Mucosa of gallbladder (tissue), 1 donor: ENCODE data around the gene MAP10. TPM values are rescaled to one million over a fixed set of nuclear protein-coding genes. Genes with fewer than 3 reads are reported as not detected.

Experiments
- DNase-seq: peaks from one replicate; pipeline ENCODE4 v3.0.0-alpha.2; 2020; ENCODE audit warnings: low spot score
- total RNA-seq: library from RNA; stranded (reverse); gene quantifications from one replicate; pipeline ENCODE4 v1.2.1, GENCODE V29; 2021
- donor health status: DM: no; HTN: no; CAD: no.

Gene MAP10
- total RNA-seq, 1 donor from 2014 or later, result 2.7 TPM

DNA sequence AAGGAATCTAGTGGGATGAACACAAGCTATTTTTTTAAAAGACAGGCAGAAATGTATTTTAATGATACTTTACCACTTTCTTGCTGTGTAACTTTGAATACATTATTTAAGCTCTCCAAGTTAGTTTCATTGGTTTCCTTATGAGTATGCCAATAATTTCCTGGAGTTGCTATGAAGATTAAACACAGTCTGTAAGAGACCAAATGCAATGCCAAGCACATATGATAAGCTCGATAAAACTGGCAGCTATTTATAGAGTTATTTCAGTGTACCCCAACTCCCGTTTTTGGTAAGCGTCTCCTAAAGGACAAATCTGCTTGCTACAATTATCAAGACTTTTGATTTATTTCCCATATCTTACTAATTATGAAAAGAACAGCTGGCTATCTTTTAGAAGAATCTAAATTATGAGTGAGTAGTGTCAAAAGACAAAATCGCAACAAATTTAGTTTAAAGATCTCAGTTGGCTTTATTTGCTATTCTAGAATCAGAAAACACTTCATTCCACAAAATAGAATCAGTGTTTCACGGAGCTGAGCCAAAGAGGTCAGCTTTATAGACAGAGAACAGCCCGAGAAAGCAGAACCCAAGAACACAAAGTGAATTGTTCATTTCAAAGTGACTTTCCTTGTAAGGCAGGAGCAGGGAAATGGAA is 7.2 kb upstream of the MAP10 start:
- DNase-seq, result no peak

GRCh38 chr1:232798920-232799319 is 6.3 kb upstream of the MAP10 start:
- DNase-seq, result no peak

GRCh38 chr1:232806186-232806510 is 932 bp downstream of the MAP10 start:
- no peak for DNase-seq

- no peak for DNase-seq
Observed at GRCh38 chr1:232810856-232811255, 5.6 kb downstream of the MAP10 start.

- no peak for DNase-seq
Observed at GRCh38 chr1:232812560-232812959, 7.3 kb downstream of the MAP10 start.

DNA sequence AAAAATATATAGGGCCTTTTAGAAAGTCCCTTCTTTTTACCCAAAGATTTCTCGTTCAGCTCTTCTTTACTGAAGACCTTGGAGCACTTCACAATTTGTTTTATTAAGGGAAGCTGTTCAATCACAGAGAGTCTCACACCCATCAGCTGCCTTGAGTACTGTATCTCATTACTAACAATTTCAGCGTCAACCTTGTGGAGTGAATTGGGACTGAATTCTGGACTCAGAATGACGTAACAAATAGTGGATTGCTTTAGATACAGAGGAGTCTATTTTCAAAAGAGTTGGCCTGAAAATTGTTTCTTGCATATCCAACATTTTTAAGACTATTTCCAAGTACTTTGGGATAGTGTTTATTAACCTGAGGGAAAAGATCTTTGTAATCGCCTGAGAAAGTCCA is 7.9 kb downstream of the MAP10 start:
- no peak for DNase-seq

DNA sequence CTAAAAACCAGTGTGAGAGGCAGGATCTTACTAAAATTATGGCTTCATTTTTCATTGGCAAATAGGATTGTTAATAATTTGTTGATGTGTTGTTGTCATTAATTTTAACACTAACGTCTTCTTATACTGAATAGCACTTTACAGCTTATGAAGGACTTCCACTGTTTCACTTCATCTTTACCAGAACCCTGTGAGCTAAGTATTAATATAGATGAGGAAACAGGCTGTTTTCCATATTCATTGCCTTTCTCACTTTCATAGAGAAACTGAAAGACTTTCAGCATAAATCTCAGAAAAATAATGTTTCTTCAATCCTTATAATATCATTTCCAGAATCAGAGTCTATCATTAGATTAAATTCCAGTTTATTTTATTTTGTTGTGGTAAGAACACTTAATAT is 8.5 kb downstream of the MAP10 start:
- no peak for DNase-seq

DNA sequence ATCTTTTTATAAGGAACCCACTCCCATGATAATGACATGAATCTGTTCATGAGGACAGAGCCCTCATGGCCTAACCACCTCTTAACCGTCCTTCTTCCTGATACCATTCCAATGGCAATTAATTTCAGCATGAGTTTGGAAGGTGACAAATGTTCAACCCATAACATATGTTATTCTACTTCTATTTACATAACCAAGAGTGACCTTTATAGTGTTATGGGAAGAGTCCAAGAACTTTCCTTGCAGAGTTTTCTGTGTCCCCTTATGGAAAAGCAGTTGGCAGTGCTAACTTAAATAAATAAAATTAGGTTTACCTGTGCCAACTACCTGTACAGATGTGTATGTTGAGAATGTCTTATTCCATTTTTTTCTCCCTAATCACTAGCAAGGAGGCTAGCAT is 11.1 kb downstream of the MAP10 start:
- DNase-seq, result no peak

DNA sequence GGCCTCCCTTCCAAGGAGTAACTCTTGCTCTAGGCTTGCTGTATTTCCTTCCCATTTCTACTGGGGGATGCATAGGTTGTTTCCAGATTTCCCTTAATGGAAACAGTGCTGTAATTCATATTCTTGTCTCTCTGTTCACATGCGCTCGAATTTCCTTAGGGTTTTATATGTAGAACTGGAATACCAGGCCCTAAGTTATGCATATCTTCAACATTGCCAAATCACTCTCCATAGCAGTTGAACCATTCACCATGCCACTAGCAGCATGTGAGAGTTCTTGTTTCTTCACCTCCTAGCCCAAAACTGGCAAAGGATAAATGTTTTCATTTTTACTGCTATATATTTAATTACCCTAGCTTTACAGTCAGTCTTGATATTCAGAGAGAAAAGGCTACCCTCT is 12.8 kb downstream of the MAP10 start:
- no peak for DNase-seq

DNA sequence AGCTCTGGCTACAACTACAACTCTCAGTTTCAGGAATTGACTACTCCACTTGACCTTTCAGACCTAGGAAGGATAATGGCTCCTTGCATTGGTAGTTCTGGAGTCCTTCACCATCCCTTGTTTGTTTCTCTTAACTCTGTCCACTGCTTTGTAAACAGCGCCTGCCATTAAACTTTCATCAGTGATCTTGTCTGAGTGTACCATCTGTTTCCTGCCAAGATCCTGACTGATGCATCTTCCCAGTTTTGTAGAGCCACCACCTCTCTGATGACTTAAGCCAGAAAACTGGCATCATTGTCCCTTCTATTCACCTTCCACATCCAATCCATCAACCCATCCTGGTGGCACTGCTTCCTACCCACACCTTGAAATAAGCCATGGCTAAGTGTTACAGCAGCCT is 15.2 kb downstream of the MAP10 start:
- no peak for DNase-seq

- DNase-seq, result no peak
Observed at GRCh38 chr1:232822530-232822929, 17.3 kb downstream of the MAP10 start.

DNA sequence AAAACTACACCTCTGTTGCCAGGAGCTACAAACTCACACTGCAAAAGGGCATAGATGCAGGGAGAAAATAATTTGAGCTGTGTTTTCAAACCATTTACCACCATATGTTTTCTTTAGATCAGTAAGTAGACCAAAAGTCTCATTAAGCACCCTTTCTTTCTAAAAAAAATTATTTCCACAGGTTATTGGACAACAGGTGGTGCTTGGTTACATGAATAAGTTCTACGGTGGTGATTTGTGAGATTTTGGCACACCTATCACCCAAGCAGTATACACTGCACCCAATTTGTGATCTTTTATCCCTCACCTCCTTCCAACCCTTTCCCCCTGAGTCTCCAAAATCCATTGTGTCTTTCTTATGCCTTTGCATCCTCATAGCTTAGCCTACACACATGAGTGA is 21.1 kb downstream of the MAP10 start:
- no peak for DNase-seq

- no peak for DNase-seq
Observed at GRCh38 chr1:232830661-232831060, 25.4 kb downstream of the MAP10 start.

- no peak for DNase-seq
Observed at GRCh38 chr1:232831895-232832294, 26.7 kb downstream of the MAP10 start.

GRCh38 chr1:232834066-232834465 is 28.9 kb downstream of the MAP10 start:
- DNase-seq, result no peak

GRCh38 chr1:232835166-232835565 is 29.9 kb downstream of the MAP10 start:
- no peak for DNase-seq

DNA sequence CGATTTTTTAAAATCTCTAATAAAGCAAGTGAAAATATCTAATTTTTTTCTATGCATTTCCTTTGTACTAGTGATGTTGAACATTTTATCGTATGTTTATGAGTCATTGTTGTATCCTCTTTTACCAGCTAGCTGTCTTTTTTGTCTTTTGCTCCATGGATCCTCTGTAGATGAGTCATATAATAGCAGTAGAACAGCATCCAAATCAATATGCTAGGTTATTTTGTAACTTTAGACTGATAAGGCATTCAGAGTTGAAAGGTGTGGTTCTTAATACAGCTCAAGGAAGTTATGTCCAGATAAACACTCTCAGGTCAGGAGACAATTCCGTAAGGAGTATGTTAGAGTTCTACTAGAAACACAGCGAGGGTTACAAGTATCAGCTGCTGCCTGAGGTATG is 31.9 kb downstream of the MAP10 start:
- no peak for DNase-seq

- DNase-seq, result no peak
Observed at GRCh38 chr1:232841823-232842565, 36.8 kb downstream of the MAP10 start.

DNA sequence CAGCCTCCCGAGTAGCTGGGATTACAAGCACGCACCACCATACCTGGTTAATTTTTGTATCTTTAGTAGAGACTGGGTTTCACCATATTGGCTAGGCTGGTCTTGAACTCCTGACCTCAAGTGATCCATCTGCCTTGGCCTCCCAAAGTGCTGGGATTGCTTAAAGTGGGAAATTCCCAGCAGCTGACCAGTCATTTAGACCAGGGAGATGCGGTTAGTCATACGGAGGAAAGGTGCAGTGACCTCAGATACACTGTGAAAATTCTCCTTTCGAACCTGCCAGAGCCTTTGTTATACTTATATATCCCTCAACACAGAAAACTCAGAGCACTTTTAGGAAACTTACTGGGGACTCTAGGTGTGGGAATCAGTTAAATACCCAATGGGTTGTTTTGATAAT is 39.6 kb downstream of the MAP10 start:
- no peak for DNase-seq

DNA sequence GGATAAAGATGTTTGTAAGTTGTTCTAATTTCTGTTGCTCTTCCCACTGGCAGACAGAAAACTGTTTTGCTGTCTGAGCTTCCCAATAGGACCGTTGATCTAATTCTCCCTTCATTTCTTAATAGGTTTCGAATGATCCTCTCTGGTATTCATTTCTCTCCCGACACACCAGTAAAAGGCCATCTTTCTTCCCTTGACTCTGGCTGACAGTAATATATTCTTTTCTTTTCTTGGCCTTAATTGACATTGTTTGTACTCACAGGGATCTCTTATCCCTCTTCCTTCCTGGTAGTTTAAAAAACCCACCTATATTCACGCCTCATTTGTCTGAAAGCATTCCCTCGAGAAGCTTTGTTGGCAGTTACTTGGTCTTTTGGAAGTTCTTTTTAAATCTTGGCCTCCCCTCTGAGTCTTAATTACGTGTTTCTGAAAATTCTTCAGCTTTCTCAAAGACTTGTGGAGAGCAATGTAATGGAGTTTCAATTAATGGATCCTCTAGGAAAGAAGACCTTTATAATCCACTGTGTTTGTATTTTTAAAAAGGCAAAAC is 40.3 kb downstream of the MAP10 start:
- no peak for DNase-seq

DNA sequence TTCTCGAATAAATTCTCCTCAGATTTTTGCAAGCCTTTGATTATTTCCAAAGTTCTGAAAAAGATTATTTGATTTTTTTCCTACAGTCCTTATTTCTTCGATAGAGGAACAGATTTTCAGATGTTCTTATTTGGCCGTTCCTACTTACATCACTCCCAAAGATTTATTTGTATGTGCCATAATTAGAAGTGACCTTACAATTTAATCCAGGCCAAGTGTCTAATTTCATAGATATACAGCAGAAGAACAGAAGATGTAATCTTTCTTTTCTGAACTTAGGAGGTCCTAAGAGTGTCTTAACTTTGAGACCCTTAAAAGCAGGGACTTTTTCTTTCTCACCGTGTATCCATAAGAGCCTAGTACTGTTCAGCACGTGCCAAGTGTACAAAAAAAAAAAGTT is 46.3 kb downstream of the MAP10 start:
- DNase-seq, result no peak

GRCh38 chr1:232853994-232854797 is 49.0 kb downstream of the MAP10 start:
- DNase-seq, result no peak

DNA sequence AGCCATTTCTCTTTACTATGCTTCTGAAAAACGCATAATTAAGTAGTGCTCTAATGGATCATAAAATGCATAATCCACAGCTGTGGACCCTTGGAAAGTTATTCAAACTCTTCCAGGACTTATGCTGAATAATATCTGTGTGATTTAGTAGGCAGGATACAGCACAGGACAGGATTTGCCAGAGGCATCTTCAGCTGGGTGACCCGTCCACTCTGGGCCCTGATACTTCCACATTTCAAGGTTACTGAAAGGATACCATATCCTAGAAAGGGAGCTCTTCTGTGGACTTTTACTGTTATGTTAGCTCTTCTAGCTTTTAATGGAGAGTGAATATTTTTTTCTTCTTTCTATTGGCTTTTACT is 49.6 kb downstream of the MAP10 start:
- DNase-seq, result no peak
